ENCODE results near the gene LYPLA2.

GRCh38 chr1:23797478-23798448 lies 6.8 kb downstream of the LYPLA2 start:
- no peak for TF ChIP-seq CTCF (IDR thresholded peaks at IDR 0.05; ENCODE audit: low read depth, low read length, poor library complexity, severe bottlenecking)
- TF ChIP-seq EZH2phosphoT487 (IDR thresholded peaks at IDR 0.05; ENCODE audit: borderline replicate concordance, low read length), result no peak

Measured in DOHH2 (cell line).